H1 (cell line): ENCODE results near the gene OSBPL3. TPM values are rescaled to one million over a fixed set of nuclear protein-coding genes. Genes with fewer than 3 reads are reported as not detected.

Experiments
- CTCF ChIA-PET: fragments of 300-600 bp; sonication (Branson Sonifier 250); formaldehyde crosslinking; loops from one replicate; lab custom pipeline; 2021; ENCODE audit not compliant: partially characterized antibody; lab: Charles Lee
- POLR2A ChIA-PET: fragments of 300-600 bp; sonication (Branson Sonifier 250); formaldehyde crosslinking; loops from one replicate; lab custom pipeline; 2021; ENCODE audit warnings: inconsistent platforms; ENCODE audit not compliant: partially characterized antibody; lab: Charles Lee
- DNase-seq, 2 experiments: peaks; one replicate each; pipeline versions ENCODE4 v3.0.0 to v3.0.0-alpha.2; 2010 to 2022; ENCODE audit warnings: low spot score in 2 of 2, low read depth in 1 of 2, mixed read lengths in 1 of 2
- FAIRE-seq: peaks from 2 replicates; lab custom pipeline; 2011; peaks lifted over from hg19 to GRCh38; lab: Jason Lieb, UNC
- H2AFZ ChIP-seq: 2 replicates; pipeline ENCODE4 v1.8.1; 2012; ENCODE audit warnings: low read length, inconsistent platforms
- H2AK5ac ChIP-seq: 2 replicates; pipeline ENCODE4 v1.6.1; 2013; ENCODE audit warnings: low read depth, low read length
- H2BK120ac ChIP-seq: replicated peaks from 2 replicates; pipeline ENCODE3; 2013; ENCODE audit warnings: low read depth, low read length, inconsistent platforms
- H2BK12ac ChIP-seq: 2 replicates; pipeline ENCODE4 v1.6.1; 2013; ENCODE audit warnings: low read depth, low read length
- H2BK15ac ChIP-seq: 2 replicates; pipeline ENCODE4 v1.6.1; 2013; ENCODE audit warnings: low read length
- H2BK20ac ChIP-seq: 2 replicates; pipeline ENCODE4 v1.6.1; 2013; ENCODE audit warnings: low read length
- H2BK5ac ChIP-seq: 2 replicates; pipeline ENCODE4 v1.6.1; 2013; ENCODE audit warnings: low read depth, low read length
- H3K14ac ChIP-seq: 2 replicates; pipeline ENCODE4 v1.6.1; 2013; ENCODE audit warnings: inconsistent platforms; ENCODE audit not compliant: insufficient read length
- H3K18ac ChIP-seq: 2 replicates; pipeline ENCODE4 v1.6.1; 2013; ENCODE audit warnings: low read length; ENCODE audit errors: extremely low read depth
- H3K23ac ChIP-seq: 2 replicates; pipeline ENCODE4 v1.6.1; 2013; ENCODE audit warnings: inconsistent platforms; ENCODE audit not compliant: insufficient read length
- H3K23me2 ChIP-seq: 2 replicates; pipeline ENCODE4 v1.6.1; 2013; ENCODE audit warnings: low read depth, low read length
- H3K27ac ChIP-seq: 2 replicates; pipeline ENCODE4 v1.6.1; 2011; ENCODE audit warnings: low read depth, low read length, inconsistent platforms
- H3K27me3 ChIP-seq, 4 experiments: replicated peaks in 1 of 4; 1 replicate in 1 of 4; 2 replicates in 3 of 4; pipeline versions ENCODE4 v1.6.1 to v1.8.1; 2011 to 2013; ENCODE audit warnings: low read length in 3 of 4, mild to moderate bottlenecking in 3 of 4, inconsistent platforms in 2 of 4, mixed read lengths in 2 of 4, moderate library complexity in 1 of 4; ENCODE audit not compliant: control insufficient read depth in 3 of 4, insufficient read depth in 3 of 4; ENCODE audit errors: extremely low read depth in 1 of 4
- H3K36me3 ChIP-seq, 4 experiments: 2 replicates each; pipeline versions ENCODE4 v1.6.1 to v1.8.1; 2011 to 2013; ENCODE audit warnings: mild to moderate bottlenecking in 4 of 4, low read length in 3 of 4, moderate library complexity in 2 of 4, control low read depth in 1 of 4, inconsistent platforms in 1 of 4; ENCODE audit not compliant: insufficient read depth in 4 of 4, control insufficient read depth in 2 of 4
- H3K4ac ChIP-seq: replicated peaks from 2 replicates; pipeline ENCODE3; 2013; ENCODE audit warnings: low read length, low read depth, mixed read lengths, inconsistent platforms; ENCODE audit not compliant: insufficient read length
- H3K4me1 ChIP-seq, 4 experiments: replicated peaks in 1 of 4; 1 replicate in 1 of 4; 2 replicates in 3 of 4; pipeline versions ENCODE4 v1.6.1 to v1.8.1; 2011 to 2013; ENCODE audit warnings: low read length in 3 of 4, inconsistent platforms in 2 of 4, mixed read lengths in 1 of 4; ENCODE audit not compliant: insufficient read depth in 4 of 4, control insufficient read depth in 3 of 4
- H3K4me2 ChIP-seq, 2 experiments: 2 replicates each; pipeline versions ENCODE4 v1.6.1 to v1.8.1; 2011 to 2013; ENCODE audit warnings: low read depth in 2 of 2, low read length in 2 of 2, control low read depth in 1 of 2, inconsistent platforms in 1 of 2, mild to moderate bottlenecking in 1 of 2; ENCODE audit not compliant: insufficient read depth in 1 of 2
- H3K4me3 ChIP-seq, 4 experiments: fragments of 200-600, 300-600 bp in 1 of 4; sonication (generic), shearing (Covaris generic), sonication (Bioruptor Twin) in 1 of 4; 2 replicates each; pipeline versions ENCODE4 v1.5.1 to v1.8.1; 2011 to 2016; ENCODE audit warnings: low read length in 4 of 4, low read depth in 3 of 4, control low read depth in 2 of 4, inconsistent platforms in 2 of 4, mild to moderate bottlenecking in 2 of 4, mixed read lengths in 1 of 4, moderate library complexity in 1 of 4; ENCODE audit not compliant: insufficient read depth in 2 of 4; ENCODE audit errors: extremely low read depth in 1 of 4
- H3K56ac ChIP-seq: replicated peaks from 2 replicates; pipeline ENCODE3; 2013; ENCODE audit warnings: low read depth, mild to moderate bottlenecking, mixed read lengths, low read length, inconsistent platforms; ENCODE audit not compliant: insufficient read length
- H3K79me1 ChIP-seq: 2 replicates; pipeline ENCODE4 v1.6.1; 2013; ENCODE audit warnings: low read depth, low read length, control low read depth
- H3K79me2 ChIP-seq, 2 experiments: 2 replicates each; pipeline versions ENCODE4 v1.6.1 to v1.8.1; 2012 to 2013; ENCODE audit warnings: low read length in 2 of 2, mild to moderate bottlenecking in 2 of 2, inconsistent platforms in 1 of 2; ENCODE audit not compliant: insufficient read depth in 2 of 2, control insufficient read depth in 1 of 2
- H3K9ac ChIP-seq, 4 experiments: replicated peaks in 1 of 4; 1 replicate in 1 of 4; 2 replicates in 3 of 4; pipeline versions ENCODE4 v1.6.1 to v1.8.1; 2011 to 2013; ENCODE audit warnings: low read depth in 3 of 4, low read length in 3 of 4, control low read depth in 2 of 4, mild to moderate bottlenecking in 2 of 4, moderate library complexity in 2 of 4, inconsistent platforms in 1 of 4; ENCODE audit errors: extremely low read depth in 1 of 4
- H3K9me3 ChIP-seq, 2 experiments: 2 replicates each; pipeline versions ENCODE4 v1.6.1 to v1.8.1; 2012 to 2013; ENCODE audit warnings: mild to moderate bottlenecking in 2 of 2, moderate library complexity in 2 of 2, control low read depth in 1 of 2, inconsistent platforms in 1 of 2, low read depth in 1 of 2, low read length in 1 of 2, mixed read lengths in 1 of 2; ENCODE audit not compliant: insufficient read depth in 2 of 2
- H4K20me1 ChIP-seq, 2 experiments: replicated peaks in 1 of 2; 2 replicates each; pipeline versions ENCODE3 to v1.8.1; 2011 to 2013; ENCODE audit warnings: inconsistent platforms in 2 of 2, low read length in 2 of 2, mild to moderate bottlenecking in 1 of 2; ENCODE audit not compliant: insufficient read depth in 2 of 2, control insufficient read depth in 1 of 2
- H4K5ac ChIP-seq: 2 replicates; pipeline ENCODE4 v1.6.1; 2013; ENCODE audit warnings: low read length, low read depth, mixed read lengths, inconsistent platforms; ENCODE audit not compliant: insufficient read length
- H4K8ac ChIP-seq: 2 replicates; pipeline ENCODE4 v1.8.0; 2013; ENCODE audit warnings: mild to moderate bottlenecking, moderate library complexity, low read length, inconsistent platforms; ENCODE audit not compliant: insufficient read depth; ENCODE audit errors: extremely low read depth
- H4K91ac ChIP-seq: replicated peaks from 2 replicates; pipeline ENCODE3; 2013; ENCODE audit warnings: low read length, mixed read lengths, inconsistent platforms; ENCODE audit not compliant: insufficient read length
- BCL11A ChIP-seq, 2 experiments: IDR thresholded peaks; one replicate each; pipeline ENCODE4 v1.6.1; 2011; ENCODE audit warnings: low read depth in 2 of 2, low read length in 2 of 2, mild to moderate bottlenecking in 2 of 2
- BRCA1 ChIP-seq: IDR thresholded peaks from 2 replicates; pipeline ENCODE4 v1.6.1; 2012; ENCODE audit warnings: low read depth, low read length, improper control_type of control experiment
- CREB1 ChIP-seq: IDR thresholded peaks from 2 replicates; pipeline ENCODE4 v1.6.1; 2012; ENCODE audit warnings: inconsistent platforms
- HDAC2 ChIP-seq, 2 experiments: fragments of 300-600 bp in 1 of 2; sonication (generic) in 1 of 2; IDR thresholded peaks; 2 replicates each; pipeline ENCODE4 v1.6.1; 2011 to 2012; ENCODE audit warnings: low read depth in 2 of 2, low read length in 2 of 2, mild to moderate bottlenecking in 2 of 2, moderate library complexity in 2 of 2, borderline replicate concordance in 1 of 2, inconsistent platforms in 1 of 2
- RNF2 ChIP-seq: fragments of 200-900, 300-1000 bp; sonication (generic); IDR thresholded peaks from 2 replicates; pipeline ENCODE4 v1.7.1; 2016; ENCODE audit warnings: borderline replicate concordance, low read depth, mild to moderate bottlenecking, antibody characterized with exemption, low read length; ENCODE audit not compliant: poor library complexity, severe bottlenecking; ENCODE audit errors: missing control alignments
- SP1 ChIP-seq: IDR thresholded peaks from 2 replicates; pipeline ENCODE4 v1.6.1; 2011; ENCODE audit warnings: low read depth, low read length
- SP2 ChIP-seq: IDR thresholded peaks from 2 replicates; pipeline ENCODE4 v1.6.1; 2012; ENCODE audit warnings: mild to moderate bottlenecking, low read length, inconsistent platforms
- TAF1 ChIP-seq: IDR thresholded peaks from 2 replicates; pipeline ENCODE4 v1.6.1; 2011; ENCODE audit warnings: mild to moderate bottlenecking, low read depth, low read length
- TAF7 ChIP-seq: optimal IDR thresholded peaks from 2 replicates; pipeline ENCODE3; 2011; ENCODE audit warnings: low read depth, mild to moderate bottlenecking, inconsistent platforms, low read length, moderate library complexity, borderline replicate concordance
- polyA plus RNA-seq, 7 experiments: library from polyadenylated mRNA; depleted of rRNA in 3 of 7; stranded (reverse) in 5 of 7; unstranded in 2 of 7; fragments of >200 nt in 5 of 7; fragments of 200-250 nt in 2 of 7; gene quantifications; 1 replicate in 5 of 7; 2 replicates in 1 of 7; 4 replicates in 1 of 7; pipeline versions ENCODE4 v1.2.1 to v1.2.3, GENCODE V29; 2011 to 2013; ENCODE audit warnings: missing spikeins in 2 of 7, mixed read lengths in 2 of 7
- total RNA-seq: library from RNA; stranded (reverse); fragmentation: NEBNext Ultra II Directional; extraction: Animal tissue kit (Norgen Biotek cat#: 25700); gene quantifications from 2 replicates; pipeline ENCODE4 v1.2.1, GENCODE V29; 2021

The OSBPL3 gene
- total and polyA plus RNA-seq, 2 of the 8 experiments (the other 6 are each of a cell fraction or from before 2014, with no cell fraction given): 2.8 to 13.9 TPM

GRCh38 chr7:24972991-24973390 is 7.0 kb downstream of the OSBPL3 start:
- H3K4me2 ChIP-seq: no peak overlapping the region
- H3K79me2 ChIP-seq: peaks cover 0 to 47% of the 10 kb centered on the region in 2 experiments; a peak in 2 of 4 replicates
- no peak overlapping the region for H4K8ac ChIP-seq
- H4K5ac ChIP-seq: no peak overlapping the region
- H3K27me3 ChIP-seq: peaks cover 0 to 2% (median under 1%) of the 10 kb centered on the region in 4 experiments; a peak in 2 of 7 replicates
- no peak overlapping the region for H2BK20ac ChIP-seq
- ChIA-PET CTCF (interaction anchor here (1.7 kb wide), 1 partner anchor 97 kb away, joined by 3 read pairs; no protein-coding TSS in a partner anchor), POLR2A (no interaction called here)
- no peak overlapping the region for H3K23ac ChIP-seq
- no peak overlapping the region for H3K18ac ChIP-seq
- H4K20me1 ChIP-seq: peaks cover 0 to 2% of the 10 kb centered on the region in 2 experiments
- H2AFZ ChIP-seq: no peak overlapping the region
- no peak overlapping the region for H4K91ac ChIP-seq
- H3K56ac ChIP-seq: no peak overlapping the region
- H2BK15ac ChIP-seq: no peak overlapping the region
- H3K9ac ChIP-seq: no peak overlapping the region
- H3K23me2 ChIP-seq: no peaks in the 10 kb centered on the region; the same call in 1 of the 2 replicates
- no peaks in the 10 kb centered on the region for H3K36me3 ChIP-seq
- H2BK12ac ChIP-seq: no peak overlapping the region
- no peak overlapping the region for H3K14ac ChIP-seq
- H3K4ac ChIP-seq: no peak overlapping the region
- no peaks in the 10 kb centered on the region for H3K9me3 ChIP-seq
- no peak overlapping the region for H2AK5ac ChIP-seq
- peaks cover 0 to 16% (median 4%) of the 10 kb centered on the region in 4 experiments; a peak in 3 of 7 replicates for H3K4me1 ChIP-seq
- DNase-seq (no peak), FAIRE-seq (no peak)
- H2BK120ac ChIP-seq: no peak overlapping the region
- H2BK5ac ChIP-seq: no peak overlapping the region
- H3K4me3 ChIP-seq: no peak overlapping the region
- H3K27ac ChIP-seq: no peak overlapping the region
- no peaks in the 10 kb centered on the region; the same call in 1 of the 2 replicates for H3K79me1 ChIP-seq
- no peak for TF ChIP-seq CREB1
- no peak for TF ChIP-seq TAF1
- no peak for TF ChIP-seq HDAC2 (IDR thresholded peaks at IDR 0.05; ENCODE audit: borderline replicate concordance in 1 of 2, low read depth in 2 of 2, low read length in 2 of 2)
- no peak for TF ChIP-seq SP1
- TF ChIP-seq SP2: no peak
- no peak for TF ChIP-seq RNF2
- no peak for TF ChIP-seq BRCA1
- TF ChIP-seq TAF7: no peak
- no peak for TF ChIP-seq BCL11A (IDR thresholded peaks at IDR 0.05; ENCODE audit: low read depth in 2 of 2, low read length in 2 of 2)
